SK-N-SH (cell line): ENCODE measurements around the gene ZNF441. TPM values are rescaled to one million over a fixed set of nuclear protein-coding genes. Genes with fewer than 3 reads are reported as not detected.
A peak's percentile ranks its signal among the peaks of the same experiment; 100 is the strongest.

Experiments
- CTCF ChIA-PET: fragments of 300-600, 350-600 bp; formaldehyde crosslinking; extraction: SDS; loops from one replicate; lab custom pipeline; 2021; lab: Yijun Ruan, JAX
- POLR2A ChIA-PET: fragments of 350-600 bp; sonication (Branson Sonifier 250); formaldehyde crosslinking; extraction: SDS; loops from one replicate; lab custom pipeline; 2020; ENCODE audit warnings: antibody characterized with exemption, inconsistent platforms; lab: Yijun Ruan, JAX
- DNase-seq: peaks from one replicate; pipeline ENCODE4 v3.0.0; 2012
- H2AFZ ChIP-seq: fragments of 200-600 bp; sonication (generic); 2 replicates; pipeline ENCODE4 v1.8.1; 2016; ENCODE audit warnings: antibody characterized with exemption, mild to moderate bottlenecking, low read depth
- H3F3A ChIP-seq: fragments of 200-600 bp; sonication (generic); replicated peaks from 2 replicates; pipeline ENCODE3; 2016; ENCODE audit warnings: antibody characterized with exemption, mild to moderate bottlenecking; ENCODE audit not compliant: insufficient read depth
- H3K27ac ChIP-seq, 2 experiments: fragments of 200-500 bp in 1 of 2; fragments of 200-600 bp in 1 of 2; sonication (Bioruptor generic) in 1 of 2; sonication (generic), shearing (Covaris generic) in 1 of 2; 2 replicates each; pipeline versions ENCODE4 v1.5.1 to v1.6.1; 2014 to 2016; ENCODE audit warnings: low read depth in 2 of 2, inconsistent platforms in 1 of 2, low read length in 1 of 2, mild to moderate bottlenecking in 1 of 2, mixed read lengths in 1 of 2
- H3K27me3 ChIP-seq: fragments of 200-600 bp; sonication (generic), shearing (Covaris generic); 2 replicates; pipeline ENCODE4 v1.6.1; 2016; ENCODE audit warnings: mixed run types; ENCODE audit not compliant: insufficient read depth
- H3K36me3 ChIP-seq, 2 experiments: fragments of 200-500 bp in 1 of 2; fragments of 200-600 bp in 1 of 2; sonication (Bioruptor generic) in 1 of 2; sonication (generic) in 1 of 2; replicated peaks in 1 of 2; 2 replicates each; pipeline versions ENCODE3 to v1.5.1; 2014 to 2016; ENCODE audit warnings: low read length in 1 of 2, mild to moderate bottlenecking in 1 of 2; ENCODE audit not compliant: insufficient read depth in 2 of 2, control insufficient read depth in 1 of 2
- H3K4me1 ChIP-seq, 2 experiments: fragments of 200-500 bp in 1 of 2; fragments of 200-600 bp in 1 of 2; sonication (Bioruptor generic) in 1 of 2; sonication (generic), shearing (Covaris generic) in 1 of 2; 2 replicates each; pipeline versions ENCODE4 v1.5.1 to v1.6.1; 2014 to 2016; ENCODE audit warnings: low read depth in 1 of 2, low read length in 1 of 2, mixed run types in 1 of 2; ENCODE audit not compliant: insufficient read depth in 2 of 2, control insufficient read depth in 1 of 2
- H3K4me2 ChIP-seq: fragments of 200-600 bp; sonication (generic), shearing (Covaris generic); 2 replicates; pipeline ENCODE4 v1.6.1; 2017; ENCODE audit warnings: mixed run types
- H3K4me3 ChIP-seq, 2 experiments: fragments of 200-500 bp in 1 of 2; fragments of 200-600 bp in 1 of 2; sonication (Bioruptor generic) in 1 of 2; sonication (generic), shearing (Covaris generic) in 1 of 2; 2 replicates each; pipeline versions ENCODE4 v1.5.1 to v1.8.1; 2014 to 2016; ENCODE audit warnings: low read depth in 2 of 2, inconsistent platforms in 1 of 2, low read length in 1 of 2, mild to moderate bottlenecking in 1 of 2, mixed read lengths in 1 of 2, moderate library complexity in 1 of 2
- H3K79me2 ChIP-seq: fragments of 200-600 bp; sonication (generic); 2 replicates; pipeline ENCODE4 v1.8.1; 2017; ENCODE audit warnings: mild to moderate bottlenecking; ENCODE audit not compliant: insufficient read depth
- H3K9ac ChIP-seq: fragments of 200-600 bp; sonication (generic); 2 replicates; pipeline ENCODE4 v1.6.1; 2017; ENCODE audit warnings: mixed run types
- H3K9me2 ChIP-seq: fragments of 200-600 bp; sonication (generic); 2 replicates; pipeline ENCODE4 v1.6.1; 2017; ENCODE audit warnings: mixed run types
- H3K9me3 ChIP-seq: fragments of 200-600 bp; sonication (generic); 2 replicates; pipeline ENCODE4 v1.6.1; 2017; ENCODE audit warnings: mixed run types, mild to moderate bottlenecking, moderate library complexity
- H4K20me1 ChIP-seq: fragments of 200-600 bp; sonication (generic); 2 replicates; pipeline ENCODE4 v1.6.1; 2017; ENCODE audit warnings: mild to moderate bottlenecking, mixed run types; ENCODE audit not compliant: insufficient read depth
- CHD2 ChIP-seq: fragments of 150-350 bp; IDR thresholded peaks from 2 replicates; pipeline ENCODE4 v1.6.1; 2018; ENCODE audit warnings: low read length; ENCODE audit not compliant: partially characterized antibody
- NFIC ChIP-seq: IDR thresholded peaks from 2 replicates; pipeline ENCODE4 v1.4.0; 2012; ENCODE audit warnings: borderline replicate concordance
- POLR2AphosphoS5 ChIP-seq: IDR thresholded peaks from 2 replicates; pipeline ENCODE4 v1.6.1; 2012; ENCODE audit warnings: low read depth, low read length
- TAF1 ChIP-seq: IDR thresholded peaks from 2 replicates; pipeline ENCODE4 v1.6.1; 2012; ENCODE audit warnings: low read depth, mild to moderate bottlenecking, low read length, moderate library complexity, borderline replicate concordance
- polyA plus RNA-seq, 3 experiments: library from polyadenylated mRNA; depleted of rRNA; stranded (reverse); fragments of >200 nt; gene quantifications; 2 replicates each; pipeline ENCODE4 v1.2.3, GENCODE V29; 2012
- TF ChIP-seq, protein P1 (sequence below): IDR thresholded peaks from 2 replicates; pipeline ENCODE4 v1.4.0; 2012; ENCODE audit warnings: low read depth
- TF ChIP-seq, protein P2 (sequence below): fragments of 150-350 bp; IDR thresholded peaks from 2 replicates; pipeline ENCODE4 v1.6.1; 2016; ENCODE audit warnings: mild to moderate bottlenecking, low read depth, low read length
- TF ChIP-seq, protein P3 (sequence below): IDR thresholded peaks from 2 replicates; pipeline ENCODE4 v1.6.1; 2012; ENCODE audit warnings: mild to moderate bottlenecking, low read depth, low read length, moderate library complexity
- TF ChIP-seq, protein P4 (sequence below): fragments of 150-350 bp; IDR thresholded peaks from 2 replicates; pipeline ENCODE4 v1.6.1; 2017; ENCODE audit warnings: antibody characterized with exemption, low read length, low read depth, borderline replicate concordance
- TF ChIP-seq, protein P5 (sequence below): IDR thresholded peaks from 2 replicates; pipeline ENCODE4; 2012

ZNF441 gene
- polyA plus RNA-seq, 1 of the 3 experiments (the other 2 are of a cell fraction) = 3.2 TPM

DNA sequence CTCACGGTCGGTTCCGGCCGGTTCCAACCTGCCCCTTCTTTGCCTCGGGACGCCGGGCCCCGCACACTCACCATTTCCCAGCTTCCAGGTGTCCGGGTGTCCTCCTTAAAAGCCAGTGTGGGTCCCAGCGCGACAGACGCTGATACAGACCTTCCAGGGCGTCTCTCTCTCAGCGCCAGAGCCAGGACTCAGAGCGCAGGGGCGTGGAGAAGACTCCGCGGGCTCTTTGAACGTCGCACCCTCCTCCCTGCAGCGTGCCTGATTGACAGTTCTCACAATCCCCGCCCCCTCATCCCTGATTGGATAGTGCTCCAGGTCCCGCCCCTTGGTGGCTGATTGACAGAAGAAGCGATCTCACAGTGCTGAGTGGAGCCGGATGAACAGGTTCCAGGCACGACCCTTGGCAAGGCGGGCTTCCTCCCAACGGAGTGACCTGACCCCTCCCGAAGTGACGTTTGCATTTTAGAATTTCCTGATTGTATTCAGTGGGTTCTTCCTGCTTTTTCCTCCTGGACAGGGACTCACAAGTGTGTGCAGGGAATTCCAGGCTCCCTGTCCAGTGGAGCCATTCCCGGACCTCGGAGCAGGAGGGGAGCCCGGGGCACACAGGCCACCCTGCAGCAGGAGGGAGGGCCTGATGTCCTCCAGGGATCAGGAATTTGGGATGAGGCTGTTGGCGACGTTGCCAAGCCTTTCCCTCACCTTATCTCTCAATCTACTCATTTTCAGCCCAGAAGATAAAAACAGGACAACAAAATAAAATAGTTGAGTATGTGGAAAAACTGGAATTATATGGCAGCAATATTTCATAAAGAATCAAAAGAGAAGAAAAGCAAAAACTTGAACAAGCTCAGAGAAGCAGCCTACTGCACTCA lies 27.8 kb upstream of the ZNF441 start, which contains the start of gene ZNF823 (continued):
- peak; percentile 44 for TF ChIP-seq TAF1

DNA sequence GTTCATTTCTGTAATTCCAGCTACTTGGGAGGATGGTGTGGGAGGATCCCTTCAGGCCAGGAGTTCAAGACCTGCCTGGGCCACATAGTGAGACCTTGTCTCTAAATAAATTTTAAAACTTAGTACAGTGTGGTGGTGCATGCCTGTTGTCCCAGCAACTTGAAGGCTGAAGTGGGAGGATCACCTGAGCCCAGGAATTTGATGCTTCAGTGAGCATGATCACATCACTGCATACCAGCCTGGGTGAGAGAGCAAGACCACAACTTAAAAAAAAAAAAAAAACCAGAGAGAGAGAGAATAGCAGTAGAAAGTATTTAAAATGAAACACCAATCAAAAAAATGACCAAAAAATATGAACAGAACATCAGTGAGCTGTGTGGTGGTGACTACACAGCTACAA lies 20.9 kb upstream of the ZNF441 start:
- ChIA-PET CTCF (interaction anchor here (1.0 kb wide), 1 partner anchor 46 kb away, joined by 3 read pairs; no protein-coding TSS in a partner anchor), POLR2A (no interaction called here)

More for the DNA sequence above, 20.9 kb upstream of the ZNF441 start:
- no peak overlapping the region for H3K4me2 ChIP-seq
- no peaks in the 10 kb centered on the region for H3K9me2 ChIP-seq
- no peaks in the 10 kb centered on the region for H3K27me3 ChIP-seq
- H3K79me2 ChIP-seq = no peaks in the 10 kb centered on the region
- H3K36me3 ChIP-seq = no peaks in the 10 kb centered on the region
- H3K9ac ChIP-seq = no peak overlapping the region
- H4K20me1 ChIP-seq = no peaks in the 10 kb centered on the region
- TF ChIP-seq, protein P1, sequence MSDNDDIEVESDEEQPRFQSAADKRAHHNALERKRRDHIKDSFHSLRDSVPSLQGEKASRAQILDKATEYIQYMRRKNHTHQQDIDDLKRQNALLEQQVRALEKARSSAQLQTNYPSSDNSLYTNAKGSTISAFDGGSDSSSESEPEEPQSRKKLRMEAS = no peak
- TF ChIP-seq, protein P2, sequence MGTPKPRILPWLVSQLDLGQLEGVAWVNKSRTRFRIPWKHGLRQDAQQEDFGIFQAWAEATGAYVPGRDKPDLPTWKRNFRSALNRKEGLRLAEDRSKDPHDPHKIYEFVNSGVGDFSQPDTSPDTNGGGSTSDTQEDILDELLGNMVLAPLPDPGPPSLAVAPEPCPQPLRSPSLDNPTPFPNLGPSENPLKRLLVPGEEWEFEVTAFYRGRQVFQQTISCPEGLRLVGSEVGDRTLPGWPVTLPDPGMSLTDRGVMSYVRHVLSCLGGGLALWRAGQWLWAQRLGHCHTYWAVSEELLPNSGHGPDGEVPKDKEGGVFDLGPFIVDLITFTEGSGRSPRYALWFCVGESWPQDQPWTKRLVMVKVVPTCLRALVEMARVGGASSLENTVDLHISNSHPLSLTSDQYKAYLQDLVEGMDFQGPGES = no peak
- TF ChIP-seq CHD2 (no peak), POLR2AphosphoS5 (no peak), NFIC (no peak)
- TF ChIP-seq, protein P3, sequence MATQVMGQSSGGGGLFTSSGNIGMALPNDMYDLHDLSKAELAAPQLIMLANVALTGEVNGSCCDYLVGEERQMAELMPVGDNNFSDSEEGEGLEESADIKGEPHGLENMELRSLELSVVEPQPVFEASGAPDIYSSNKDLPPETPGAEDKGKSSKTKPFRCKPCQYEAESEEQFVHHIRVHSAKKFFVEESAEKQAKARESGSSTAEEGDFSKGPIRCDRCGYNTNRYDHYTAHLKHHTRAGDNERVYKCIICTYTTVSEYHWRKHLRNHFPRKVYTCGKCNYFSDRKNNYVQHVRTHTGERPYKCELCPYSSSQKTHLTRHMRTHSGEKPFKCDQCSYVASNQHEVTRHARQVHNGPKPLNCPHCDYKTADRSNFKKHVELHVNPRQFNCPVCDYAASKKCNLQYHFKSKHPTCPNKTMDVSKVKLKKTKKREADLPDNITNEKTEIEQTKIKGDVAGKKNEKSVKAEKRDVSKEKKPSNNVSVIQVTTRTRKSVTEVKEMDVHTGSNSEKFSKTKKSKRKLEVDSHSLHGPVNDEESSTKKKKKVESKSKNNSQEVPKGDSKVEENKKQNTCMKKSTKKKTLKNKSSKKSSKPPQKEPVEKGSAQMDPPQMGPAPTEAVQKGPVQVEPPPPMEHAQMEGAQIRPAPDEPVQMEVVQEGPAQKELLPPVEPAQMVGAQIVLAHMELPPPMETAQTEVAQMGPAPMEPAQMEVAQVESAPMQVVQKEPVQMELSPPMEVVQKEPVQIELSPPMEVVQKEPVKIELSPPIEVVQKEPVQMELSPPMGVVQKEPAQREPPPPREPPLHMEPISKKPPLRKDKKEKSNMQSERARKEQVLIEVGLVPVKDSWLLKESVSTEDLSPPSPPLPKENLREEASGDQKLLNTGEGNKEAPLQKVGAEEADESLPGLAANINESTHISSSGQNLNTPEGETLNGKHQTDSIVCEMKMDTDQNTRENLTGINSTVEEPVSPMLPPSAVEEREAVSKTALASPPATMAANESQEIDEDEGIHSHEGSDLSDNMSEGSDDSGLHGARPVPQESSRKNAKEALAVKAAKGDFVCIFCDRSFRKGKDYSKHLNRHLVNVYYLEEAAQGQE = no peak
- TF ChIP-seq, protein P4, sequence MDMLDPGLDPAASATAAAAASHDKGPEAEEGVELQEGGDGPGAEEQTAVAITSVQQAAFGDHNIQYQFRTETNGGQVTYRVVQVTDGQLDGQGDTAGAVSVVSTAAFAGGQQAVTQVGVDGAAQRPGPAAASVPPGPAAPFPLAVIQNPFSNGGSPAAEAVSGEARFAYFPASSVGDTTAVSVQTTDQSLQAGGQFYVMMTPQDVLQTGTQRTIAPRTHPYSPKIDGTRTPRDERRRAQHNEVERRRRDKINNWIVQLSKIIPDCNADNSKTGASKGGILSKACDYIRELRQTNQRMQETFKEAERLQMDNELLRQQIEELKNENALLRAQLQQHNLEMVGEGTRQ = no peak
- TF ChIP-seq, protein P5, sequence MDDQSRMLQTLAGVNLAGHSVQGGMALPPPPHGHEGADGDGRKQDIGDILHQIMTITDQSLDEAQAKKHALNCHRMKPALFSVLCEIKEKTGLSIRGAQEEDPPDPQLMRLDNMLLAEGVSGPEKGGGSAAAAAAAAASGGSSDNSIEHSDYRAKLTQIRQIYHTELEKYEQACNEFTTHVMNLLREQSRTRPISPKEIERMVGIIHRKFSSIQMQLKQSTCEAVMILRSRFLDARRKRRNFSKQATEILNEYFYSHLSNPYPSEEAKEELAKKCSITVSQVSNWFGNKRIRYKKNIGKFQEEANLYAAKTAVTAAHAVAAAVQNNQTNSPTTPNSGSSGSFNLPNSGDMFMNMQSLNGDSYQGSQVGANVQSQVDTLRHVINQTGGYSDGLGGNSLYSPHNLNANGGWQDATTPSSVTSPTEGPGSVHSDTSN = no peak
- TF ChIP-seq, all 33 proteins: peak for 0
- DNase-seq = no peak
- Histone ChIP-seq H3K4me1 (no peaks in the 10 kb centered on the region), H3F3A (no peaks in the 10 kb centered on the region), H2AFZ (no peak overlapping the region), H3K27ac (no peak overlapping the region), H3K4me3 (no peak overlapping the region), H3K9me3 (peaks cover 7% of the 10 kb centered on the region; the same call in 1 of the 2 replicates)
